HG03354 (cell line): Measurements from ENCODE around the gene EGLN2.
"Not testable (repeated sequence)": the region's sequence is repeated elsewhere in the genome, so short reads cannot be mapped to it uniquely, and the experiment has no call there.

Experiments used
- ATAC-seq: cut with Tn5 transposase; IDR thresholded peaks from one replicate; pipeline ENCODE4 v1.9.1; 2021; ENCODE audit warnings: mild to moderate bottlenecking; ENCODE audit not compliant: unreplicated experiment, poor library complexity, severe bottlenecking

Gene EGLN2

DNA sequence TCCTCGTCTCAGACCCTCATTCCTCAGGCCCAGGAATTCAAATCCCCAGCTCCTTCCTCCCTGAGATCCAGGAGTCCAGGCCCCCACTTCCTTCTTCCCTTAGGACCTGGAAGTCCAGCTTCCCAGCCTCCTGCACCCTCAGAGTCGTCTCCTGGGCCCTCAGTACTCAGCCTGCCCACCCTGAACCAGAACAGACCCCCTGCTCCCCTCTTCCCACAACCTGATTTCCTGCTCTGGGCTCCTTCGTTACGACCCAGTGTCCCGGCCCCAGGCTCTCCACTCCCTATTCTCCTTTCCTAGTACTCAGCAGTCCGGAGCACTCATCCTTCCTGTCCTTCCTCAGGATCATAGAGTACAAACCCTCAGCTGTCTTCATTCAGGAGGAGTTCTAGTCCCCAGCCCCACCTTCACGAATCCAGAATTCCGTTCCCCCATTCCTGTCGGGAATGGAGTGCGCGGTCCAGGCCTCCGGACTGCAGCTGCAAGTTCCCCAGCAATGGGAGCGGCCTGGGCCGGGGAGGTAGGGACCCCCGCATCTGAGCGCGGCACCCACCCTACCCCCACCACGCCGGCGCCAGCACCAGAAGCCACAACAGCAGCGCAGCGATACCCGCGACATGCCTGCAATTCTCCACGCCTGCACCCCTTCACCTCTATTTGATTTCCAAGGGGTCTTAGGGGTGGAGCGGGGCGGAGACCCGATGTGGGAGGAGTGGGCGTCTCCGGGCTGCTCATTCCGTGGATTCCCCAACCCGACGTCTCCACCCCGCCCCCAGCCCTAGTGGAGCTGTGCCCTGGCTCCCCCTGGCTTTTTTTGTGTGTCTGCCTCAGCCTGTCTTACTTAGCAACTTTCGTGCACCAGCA is 12.7 kb downstream of the EGLN2 start:
- ATAC-seq = no peak

DNA sequence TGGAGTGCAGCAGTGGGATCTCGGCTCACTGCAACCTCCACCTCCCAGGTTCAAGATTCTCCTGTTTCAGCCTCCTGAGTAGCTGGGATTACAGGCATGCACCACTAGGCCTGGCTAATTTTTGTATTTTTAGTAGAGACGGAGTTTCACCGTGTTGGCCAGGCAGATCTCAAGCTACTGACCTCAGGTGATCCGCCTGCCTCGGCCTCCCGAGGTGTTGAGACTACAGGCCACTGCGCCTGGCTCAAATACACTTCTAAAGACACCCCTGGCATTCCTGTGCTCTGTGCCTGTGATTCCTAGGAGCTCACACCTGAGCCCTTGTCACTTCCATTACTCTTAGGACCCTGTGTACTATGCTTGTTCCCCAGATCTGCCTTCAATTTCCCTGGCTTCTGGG is 13.6 kb downstream of the EGLN2 start:
- ATAC-seq = not testable (repeated sequence)

DNA sequence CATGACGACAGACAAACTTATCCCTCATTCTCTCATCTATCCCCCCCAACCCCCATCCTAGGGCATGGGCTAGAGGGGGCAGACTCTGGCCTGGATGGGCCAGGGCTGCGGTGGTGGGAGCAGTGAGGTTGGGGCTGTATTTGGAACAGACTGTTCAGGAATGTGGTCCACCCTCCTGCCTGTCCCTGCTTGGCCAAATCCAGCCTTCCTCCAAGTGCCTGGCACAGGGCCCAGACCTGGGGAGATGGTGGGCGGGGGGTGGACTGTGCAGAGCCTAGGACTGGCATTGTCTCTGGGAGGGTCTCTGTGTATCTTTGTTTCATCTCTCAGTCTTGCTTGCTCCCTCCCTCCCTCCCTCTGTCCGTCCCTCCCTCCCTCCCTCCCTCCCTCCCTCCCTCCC is 14.2 kb downstream of the EGLN2 start:
- no peak for ATAC-seq

GRCh38 chr19:40815223-40815622 is 16.2 kb downstream of the EGLN2 start:
- ATAC-seq = no peak

- peak; percentile 51 for ATAC-seq
Observed at GRCh38 chr19:40818480-40819399, 19.7 kb downstream of the EGLN2 start.

DNA sequence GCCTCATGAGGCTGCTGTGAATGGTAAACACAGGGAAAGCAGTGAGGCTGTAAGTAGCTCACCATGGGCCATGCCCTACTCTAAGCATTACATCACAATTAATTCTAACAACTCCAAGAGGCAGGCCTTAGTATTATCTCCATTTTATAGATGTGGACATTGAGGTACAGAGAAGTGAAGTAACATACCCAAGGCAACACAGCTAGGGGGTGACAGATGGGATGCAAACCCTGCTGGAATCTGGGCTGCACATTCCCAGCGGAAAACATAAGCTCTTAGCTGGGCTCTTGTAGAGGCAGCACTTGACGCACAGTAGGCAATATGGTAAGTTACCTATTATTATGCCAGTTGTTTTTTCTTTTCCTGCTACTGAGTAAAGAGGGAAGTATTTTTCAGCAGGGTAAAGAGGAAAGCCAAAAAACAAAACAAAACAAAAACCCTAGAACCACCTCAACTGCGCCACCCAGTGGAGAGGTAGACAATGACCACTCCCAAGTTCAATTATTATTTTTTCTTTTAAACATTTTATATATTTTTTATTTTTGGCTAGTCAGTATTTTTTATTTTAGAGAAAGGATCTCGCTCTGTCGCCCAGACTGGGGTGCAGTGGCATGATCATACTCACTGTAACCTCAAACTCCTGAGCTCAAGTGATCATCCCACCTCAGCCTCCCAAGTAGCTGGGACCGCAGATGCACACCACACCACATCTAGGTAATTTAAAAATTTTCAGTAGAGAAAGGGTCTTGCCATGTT is 20.7 kb downstream of the EGLN2 start:
- not testable (repeated sequence) for ATAC-seq

DNA sequence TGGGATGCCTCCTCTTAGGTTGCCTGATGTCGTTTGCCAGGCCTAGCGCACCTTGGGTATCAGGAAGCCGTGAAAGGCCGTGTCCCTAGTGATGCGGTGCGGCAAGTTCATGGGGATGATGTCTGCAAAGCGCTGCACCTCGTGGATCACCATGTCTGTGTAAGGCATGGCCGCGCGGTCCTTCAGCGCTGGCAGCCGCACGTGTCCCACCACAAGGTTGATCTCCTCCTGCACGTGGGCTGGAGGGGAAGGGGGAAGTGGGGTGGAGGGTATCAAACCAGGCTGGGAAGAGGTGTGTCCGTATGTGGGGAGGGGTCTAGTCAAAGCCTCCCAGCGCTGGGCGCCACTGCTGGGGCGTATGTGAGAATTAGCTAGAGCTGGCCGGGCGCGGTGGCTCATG is 23.2 kb downstream of the EGLN2 start:
- no peak for ATAC-seq

DNA sequence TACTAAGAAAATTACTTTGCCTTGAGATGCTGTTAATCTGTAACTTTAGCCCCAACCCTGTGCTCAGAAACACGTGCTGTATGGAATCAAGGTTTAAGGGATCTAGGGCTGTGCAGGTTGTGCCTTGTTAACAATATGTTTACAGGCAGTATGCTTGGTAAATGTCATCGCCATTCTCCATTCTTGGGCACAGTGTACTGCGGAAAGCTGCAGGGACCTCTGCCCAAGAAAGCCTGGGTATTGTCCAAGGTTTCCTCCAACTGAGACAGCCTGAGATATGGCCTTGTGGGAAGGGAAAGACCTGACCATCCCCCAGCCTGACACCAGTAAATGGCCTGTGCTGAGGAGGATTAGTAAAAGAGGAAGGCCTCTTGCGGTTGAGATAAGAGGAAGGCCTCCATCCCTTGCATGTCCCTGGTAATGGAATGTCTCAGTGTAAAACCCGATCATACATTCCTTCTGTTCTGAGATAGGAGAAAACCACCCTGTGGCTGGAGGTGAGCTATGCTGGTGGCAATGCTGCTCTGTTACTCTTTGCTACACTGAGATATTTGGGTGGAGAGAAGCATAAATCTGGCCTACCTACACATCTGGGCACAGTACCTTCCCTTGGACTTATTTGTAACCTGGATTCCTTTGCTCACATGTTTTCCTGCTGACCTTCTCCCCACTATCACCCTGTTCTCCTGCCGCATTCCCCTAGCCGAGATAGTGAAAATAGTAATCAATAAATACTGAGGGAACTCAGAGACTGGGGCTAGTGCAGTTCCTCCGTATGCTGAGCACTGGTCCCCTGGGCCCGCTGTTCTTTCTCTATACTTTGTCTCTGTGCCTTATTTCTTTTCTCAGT is 23.9 kb downstream of the EGLN2 start:
- not testable (repeated sequence) for ATAC-seq

DNA sequence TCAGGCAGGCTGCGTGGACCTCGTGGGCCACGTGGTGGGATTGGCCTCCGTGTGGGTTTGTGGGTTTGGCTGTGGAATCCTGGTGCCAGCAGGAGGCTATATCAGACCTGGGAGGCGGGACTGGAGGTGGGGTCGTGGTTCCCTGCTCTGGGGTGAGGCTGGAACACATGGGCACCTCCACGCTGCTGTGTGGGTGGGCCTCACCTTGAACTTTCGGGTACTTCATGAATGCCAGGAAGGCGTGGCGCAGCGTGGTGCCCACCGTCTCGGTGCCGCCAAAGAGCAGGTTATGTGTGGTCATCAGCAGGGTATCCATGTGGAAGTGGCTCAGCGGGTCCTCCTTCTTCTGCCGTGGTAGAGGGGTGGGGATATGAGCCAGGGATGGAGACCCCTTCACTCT is 25.9 kb downstream of the EGLN2 start:
- ATAC-seq = not testable (repeated sequence)

- ATAC-seq = not testable (repeated sequence)
Observed at GRCh38 chr19:40825460-40826095, 26.6 kb downstream of the EGLN2 start.

GRCh38 chr19:40826312-40826698 is 27.3 kb downstream of the EGLN2 start:
- ATAC-seq = not testable (repeated sequence)

GRCh38 chr19:40826699-40827385 is 27.9 kb downstream of the EGLN2 start:
- ATAC-seq = not testable (repeated sequence)

GRCh38 chr19:40827386-40828247 is 28.6 kb downstream of the EGLN2 start:
- ATAC-seq = no peak

- no peak for ATAC-seq
Observed at GRCh38 chr19:40829205-40829604, 30.2 kb downstream of the EGLN2 start.

DNA sequence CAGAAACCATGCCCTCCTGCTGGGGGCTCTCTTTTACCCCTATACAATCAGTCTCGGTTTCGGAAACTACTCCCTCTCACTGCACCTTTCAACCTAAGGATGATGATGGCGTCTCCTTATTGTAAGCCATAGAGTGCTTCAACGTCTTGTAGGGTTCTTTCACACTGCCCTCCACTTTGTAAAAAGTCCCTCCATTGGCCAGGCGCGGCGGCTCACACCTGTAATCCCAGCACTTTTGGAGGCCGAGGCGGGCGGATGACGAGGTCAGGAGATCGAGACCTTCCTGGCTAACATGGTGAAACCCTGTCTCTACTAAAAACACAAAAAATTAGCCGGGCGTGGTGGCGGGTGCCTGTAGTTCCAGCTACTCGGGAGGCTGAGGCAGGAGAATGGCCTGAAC is 31.8 kb downstream of the EGLN2 start:
- not testable (repeated sequence) for ATAC-seq

DNA sequence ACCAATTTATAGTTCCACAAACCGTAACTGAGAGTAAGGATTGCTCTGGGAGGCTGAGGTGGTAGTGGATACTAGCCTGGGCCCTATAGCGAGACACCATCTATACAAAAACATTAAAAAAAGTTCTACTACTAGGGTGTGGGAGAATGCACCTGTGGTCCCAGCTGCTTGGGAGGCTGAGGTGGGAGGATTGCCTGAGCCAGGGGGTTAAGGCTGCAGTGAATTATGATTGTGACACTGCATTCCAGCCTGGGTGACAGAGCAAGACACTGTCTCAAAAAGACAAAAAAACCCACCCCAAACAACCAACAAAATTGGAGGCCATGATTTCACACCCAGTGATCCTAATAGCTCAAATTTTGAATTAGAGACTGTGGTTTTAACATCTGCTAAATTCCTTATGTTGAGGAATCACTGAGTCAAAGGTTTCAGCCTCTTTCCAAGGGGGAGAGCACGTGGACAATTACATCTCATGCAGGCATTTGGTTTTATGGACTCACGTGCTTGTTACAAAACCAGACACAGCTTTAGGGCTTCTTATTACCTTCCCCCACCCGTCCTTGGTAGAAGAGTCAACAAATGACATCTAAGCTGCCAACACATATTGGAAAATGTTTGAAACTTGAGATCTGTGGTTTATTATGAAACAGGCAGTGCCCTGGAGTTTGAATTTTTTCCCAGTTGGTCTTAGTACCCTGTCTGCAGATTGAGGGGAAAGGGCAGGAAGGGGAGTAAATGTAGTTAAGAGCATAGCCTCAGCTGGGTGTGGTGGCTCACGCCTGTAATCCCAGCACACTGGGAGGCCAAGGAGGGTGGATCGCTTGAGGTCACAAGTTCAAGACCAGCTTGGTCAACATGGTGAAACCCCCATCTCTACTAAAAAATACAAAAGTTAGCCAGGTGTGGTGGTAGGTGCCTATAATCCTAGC is 32.8 kb downstream of the EGLN2 start:
- no peak for ATAC-seq
